KMS-11 (cell line): ENCODE measurements around the gene GEMIN4.

ENCODE experiments used
- H2AFZ ChIP-seq: fragments of 200-600 bp; sonication (generic); 2 replicates; pipeline ENCODE4 v1.6.1; 2016; ENCODE audit warnings: antibody characterized with exemption, mixed run types, low read depth
- H3K27ac ChIP-seq: fragments of 200-600 bp; sonication (generic); 2 replicates; pipeline ENCODE4 v1.6.1; 2016; ENCODE audit warnings: mild to moderate bottlenecking, mixed run types
- H3K27me3 ChIP-seq: fragments of 200-600 bp; sonication (generic); 2 replicates; pipeline ENCODE4 v1.6.1; 2017; ENCODE audit warnings: mild to moderate bottlenecking, low read depth, mixed run types, moderate library complexity; ENCODE audit not compliant: insufficient read depth
- H3K36me3 ChIP-seq: fragments of 200-600 bp; sonication (generic); 2 replicates; pipeline ENCODE4 v1.6.1; 2017; ENCODE audit warnings: mild to moderate bottlenecking, mixed run types; ENCODE audit not compliant: insufficient read depth
- H3K4me1 ChIP-seq: fragments of 200-600 bp; sonication (generic); 2 replicates; pipeline ENCODE4 v1.6.1; 2016; ENCODE audit warnings: mild to moderate bottlenecking, low read depth, mixed run types; ENCODE audit not compliant: poor library complexity, severe bottlenecking
- H3K4me2 ChIP-seq: fragments of 200-600 bp; sonication (generic); 2 replicates; pipeline ENCODE4 v1.7.0; 2016; ENCODE audit warnings: mild to moderate bottlenecking, mixed run types
- H3K4me3 ChIP-seq: fragments of 200-600 bp; sonication (generic); IDR thresholded peaks from 2 replicates; pipeline ENCODE4 v1.6.1; 2017; ENCODE audit warnings: low read depth, low read length, mixed read lengths; ENCODE audit not compliant: insufficient read depth
- H3K79me2 ChIP-seq: fragments of 200-600 bp; sonication (generic); 2 replicates; pipeline ENCODE4 v1.6.1; 2016; ENCODE audit warnings: low read depth, mixed run types; ENCODE audit not compliant: insufficient read depth
- H3K9ac ChIP-seq: fragments of 200-600 bp; sonication (generic); 2 replicates; pipeline ENCODE4 v1.6.1; 2016; ENCODE audit warnings: mild to moderate bottlenecking, mixed run types
- H4K20me1 ChIP-seq: fragments of 200-600 bp; sonication (generic); 2 replicates; pipeline ENCODE4 v1.6.1; 2016; ENCODE audit warnings: mild to moderate bottlenecking, mixed run types; ENCODE audit not compliant: insufficient read depth
- CTCF ChIP-seq: fragments of 200-600 bp; sonication (generic); conservative IDR thresholded peaks from 2 replicates; pipeline ENCODE4 v1.6.1; 2017; ENCODE audit warnings: low read depth, mild to moderate bottlenecking, antibody characterized with exemption, low read length, moderate library complexity, mixed read lengths

GEMIN4 gene

GRCh38 chr17:705863-706262 is 46.2 kb downstream of the GEMIN4 start:
- H3K9ac ChIP-seq = no peak overlapping the region
- H3K79me2 ChIP-seq = no peaks in the 10 kb centered on the region
- H3K36me3 ChIP-seq = no peaks in the 10 kb centered on the region

DNA sequence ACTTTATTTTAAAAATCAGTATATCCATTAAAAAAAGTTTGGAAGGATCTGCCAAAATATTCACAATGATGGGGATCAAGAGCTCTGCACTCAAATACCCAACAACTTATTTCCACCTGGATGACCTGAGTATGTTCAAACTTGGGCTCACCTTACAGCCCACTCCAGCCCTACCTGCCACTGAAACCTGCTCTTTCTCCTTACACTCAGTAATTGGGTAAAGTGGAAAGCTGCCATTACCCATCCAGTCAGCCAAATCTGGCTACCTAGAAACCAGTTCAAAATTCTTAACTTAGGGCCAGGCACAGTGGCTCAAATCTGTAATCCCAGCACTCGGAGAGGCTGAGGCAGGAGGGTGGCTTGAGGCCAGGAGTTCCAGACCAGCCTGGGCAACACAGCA is 47.1 kb downstream of the GEMIN4 start:
- H3K9ac ChIP-seq = no peak overlapping the region
- H3K27me3 ChIP-seq = no peaks in the 10 kb centered on the region
- TF ChIP-seq CTCF = no peak
- H3K79me2 ChIP-seq = no peaks in the 10 kb centered on the region
- H3K36me3 ChIP-seq = no peaks in the 10 kb centered on the region
- H4K20me1 ChIP-seq = no peaks in the 10 kb centered on the region
- H2AFZ ChIP-seq = no peak overlapping the region
- no peak overlapping the region for H3K4me2 ChIP-seq
- H3K4me1 ChIP-seq = no peaks in the 10 kb centered on the region
- H3K4me3 ChIP-seq = no peak overlapping the region
- H3K27ac ChIP-seq = no peak overlapping the region

More at GRCh38 chr17:705863-706262, 46.2 kb downstream of the GEMIN4 start:
- TF ChIP-seq CTCF = no peak
- Histone ChIP-seq H2AFZ (no peak overlapping the region), H3K27ac (no peak overlapping the region), H3K4me3 (no peak overlapping the region), H3K4me2 (no peak overlapping the region), H4K20me1 (no peaks in the 10 kb centered on the region), H3K4me1 (no peaks in the 10 kb centered on the region), H3K27me3 (no peaks in the 10 kb centered on the region)

- Histone ChIP-seq H3K36me3 (no peaks in the 10 kb centered on the region), H3K79me2 (no peaks in the 10 kb centered on the region), H3K4me2 (no peak overlapping the region), H3K4me3 (no peak overlapping the region), H3K9ac (no peak overlapping the region), H3K4me1 (no peaks in the 10 kb centered on the region), H3K27me3 (no peaks in the 10 kb centered on the region), H3K27ac (no peak overlapping the region), H4K20me1 (no peaks in the 10 kb centered on the region), H2AFZ (no peak overlapping the region)
- no peak for TF ChIP-seq CTCF
These were observed 47.8 kb downstream of the GEMIN4 start for GRCh38 chr17:704111-704864.

GRCh38 chr17:703081-703875 is 48.8 kb downstream of the GEMIN4 start:
- Histone ChIP-seq H4K20me1 (no peaks in the 10 kb centered on the region), H3K9ac (no peak overlapping the region), H3K79me2 (no peaks in the 10 kb centered on the region), H3K27me3 (no peaks in the 10 kb centered on the region), H3K27ac (no peak overlapping the region), H3K4me1 (no peaks in the 10 kb centered on the region), H3K36me3 (no peaks in the 10 kb centered on the region), H3K4me3 (no peak overlapping the region), H2AFZ (no peak overlapping the region), H3K4me2 (no peak overlapping the region)
- TF ChIP-seq CTCF = no peak
